Rectal smooth muscle tissue (tissue), 1 donor: Measurements from ENCODE around the gene PKP3.

Source experiments
- H3K27ac ChIP-seq: one replicate; pipeline ENCODE4 v1.7.0; 2013; ENCODE audit warnings: low read depth, low read length, inconsistent platforms
- H3K27me3 ChIP-seq: one replicate; pipeline ENCODE4 v1.7.0; 2013; ENCODE audit warnings: low read length; ENCODE audit not compliant: control insufficient read depth, insufficient read depth
- H3K36me3 ChIP-seq: one replicate; pipeline ENCODE4 v1.7.0; 2013; ENCODE audit warnings: low read length; ENCODE audit not compliant: control insufficient read depth, insufficient read depth
- H3K4me1 ChIP-seq: one replicate; pipeline ENCODE4 v1.7.0; 2013; ENCODE audit warnings: low read length; ENCODE audit not compliant: control insufficient read depth, insufficient read depth
- H3K4me3 ChIP-seq: one replicate; pipeline ENCODE4 v1.7.0; 2013; ENCODE audit warnings: low read length
- H3K9ac ChIP-seq: one replicate; pipeline ENCODE4 v1.7.0; 2013; ENCODE audit warnings: low read length

Gene PKP3

GRCh38 chr11:450809-451451 lies 56.9 kb downstream of the PKP3 start:
- H3K9ac ChIP-seq = no peak overlapping the region
- peak overlapping the region; percentile 85 for H3K4me3 ChIP-seq
- H3K36me3 ChIP-seq = no peaks in the 10 kb centered on the region
- peaks cover 12% of the 10 kb centered on the region for H3K4me1 ChIP-seq
- H3K27ac ChIP-seq = peak overlapping the region; percentile 85
- H3K27me3 ChIP-seq = no peaks in the 10 kb centered on the region

- H3K36me3 ChIP-seq = no peaks in the 10 kb centered on the region
- no peaks in the 10 kb centered on the region for H3K27me3 ChIP-seq
- peak overlapping the region; percentile 85 for H3K4me3 ChIP-seq
- H3K27ac ChIP-seq = no peak overlapping the region
- no peak overlapping the region for H3K9ac ChIP-seq
- H3K4me1 ChIP-seq = peaks cover 12% of the 10 kb centered on the region
Measured at GRCh38 chr11:451738-452137, 57.7 kb downstream of the PKP3 start.

GRCh38 chr11:452203-452744 lies 58.3 kb downstream of the PKP3 start:
- H3K27ac ChIP-seq = no peak overlapping the region
- no peaks in the 10 kb centered on the region for H3K36me3 ChIP-seq

GRCh38 chr11:452916-453527 lies 59.0 kb downstream of the PKP3 start:
- no peaks in the 10 kb centered on the region for H3K27me3 ChIP-seq
- H3K4me1 ChIP-seq = peaks cover 12% of the 10 kb centered on the region
- no peak overlapping the region for H3K9ac ChIP-seq
- no peak overlapping the region for H3K4me3 ChIP-seq
- H3K36me3 ChIP-seq = no peaks in the 10 kb centered on the region
- no peak overlapping the region for H3K27ac ChIP-seq

More at GRCh38 chr11:452203-452744, 58.3 kb downstream of the PKP3 start:
- no peak overlapping the region for H3K9ac ChIP-seq
- no peak overlapping the region for H3K4me3 ChIP-seq
- no peaks in the 10 kb centered on the region for H3K27me3 ChIP-seq
- H3K4me1 ChIP-seq = peaks cover 12% of the 10 kb centered on the region

- Histone ChIP-seq H3K27me3 (no peaks in the 10 kb centered on the region), H3K4me1 (peaks cover 9% of the 10 kb centered on the region), H3K4me3 (no peak overlapping the region), H3K36me3 (no peaks in the 10 kb centered on the region), H3K27ac (no peak overlapping the region), H3K9ac (no peak overlapping the region)
Measured at GRCh38 chr11:453564-453963, 59.6 kb downstream of the PKP3 start.

GRCh38 chr11:454043-454442 lies 60.0 kb downstream of the PKP3 start:
- Histone ChIP-seq H3K27me3 (no peaks in the 10 kb centered on the region), H3K4me3 (no peak overlapping the region), H3K36me3 (no peaks in the 10 kb centered on the region), H3K27ac (no peak overlapping the region), H3K4me1 (peaks cover 5% of the 10 kb centered on the region), H3K9ac (no peak overlapping the region)
